Large intestine (tissue), 3 donors: Measurements from ENCODE around the gene RPRD1B. TPM values are rescaled to one million over a fixed set of nuclear protein-coding genes. Genes with fewer than 3 reads are reported as not detected.

ENCODE experiments used
- DNase-seq, 2 donors: peaks; one replicate each; pipeline versions ENCODE4 v3.0.0 to v3.0.0-alpha.2; 2013
- H3K27ac ChIP-seq: one replicate; pipeline ENCODE4 v1.5.1; 2013; ENCODE audit warnings: low read length
- H3K27me3 ChIP-seq: 2 replicates; pipeline ENCODE4 v1.6.1; 2013; ENCODE audit warnings: low read length; ENCODE audit not compliant: control insufficient read depth, insufficient read depth
- H3K36me3 ChIP-seq: 2 replicates; pipeline ENCODE4 v1.6.1; 2013; ENCODE audit warnings: low read length; ENCODE audit not compliant: control insufficient read depth, insufficient read depth
- H3K4me1 ChIP-seq: one replicate; pipeline ENCODE4 v1.6.1; 2013; ENCODE audit warnings: low read length; ENCODE audit not compliant: control insufficient read depth, insufficient read depth
- H3K4me3 ChIP-seq: one replicate; pipeline ENCODE4 v1.5.1; 2013; ENCODE audit warnings: low read length
- H3K9me3 ChIP-seq: one replicate; pipeline ENCODE4 v1.6.1; 2013; ENCODE audit warnings: mild to moderate bottlenecking, low read depth, low read length, moderate library complexity; ENCODE audit not compliant: control insufficient read depth
- WGBS: methylation state at CpG from one replicate; pipeline ENCODE4 v1.1.5; 2013; ENCODE audit warnings: low lambda C conversion rate; ENCODE audit not compliant: insufficient coverage; 5-methylcytosine and 5-hydroxymethylcytosine counted together
- polyA plus RNA-seq: library from polyadenylated mRNA; unstranded; fragments of 120-200 nt; gene quantifications from one replicate; pipeline ENCODE4 v1.2.1, GENCODE V29; 2013

Gene RPRD1B
- polyA plus RNA-seq, 1 donor = 49.0 TPM

GRCh38 chr20:37989601-37990295 is 43.8 kb upstream of the RPRD1B start:
- H3K4me3 ChIP-seq = no peak overlapping the region
- no peaks in the 10 kb centered on the region for H3K27me3 ChIP-seq
- no peak overlapping the region for H3K27ac ChIP-seq
- H3K4me1 ChIP-seq = peaks cover 65% of the 10 kb centered on the region
- peak in 1 of 2 donors; percentile 62 for DNase-seq
- WGBS = 88% methylated on average over 2 of the region's 7 CpGs
- peaks cover 22% of the 10 kb centered on the region for H3K36me3 ChIP-seq
- no peaks in the 10 kb centered on the region for H3K9me3 ChIP-seq

- peak in 1 of 2 donors; percentile 46 for DNase-seq
- peaks cover 31% of the 10 kb centered on the region for H3K36me3 ChIP-seq
- no peaks in the 10 kb centered on the region for H3K27me3 ChIP-seq
- peak overlapping the region; percentile 8 for H3K27ac ChIP-seq
- no peak overlapping the region for H3K4me3 ChIP-seq
- no CpG with 5 or more reads among the region's 10 CpGs for WGBS
- H3K4me1 ChIP-seq = peaks cover 61% of the 10 kb centered on the region
- H3K9me3 ChIP-seq = no peaks in the 10 kb centered on the region
Measured at GRCh38 chr20:37990571-37991151, 42.9 kb upstream of the RPRD1B start.

- Histone ChIP-seq H3K4me1 (peaks cover 57% of the 10 kb centered on the region), H3K4me3 (no peak overlapping the region), H3K36me3 (peaks cover 37% of the 10 kb centered on the region), H3K27me3 (no peaks in the 10 kb centered on the region), H3K27ac (no peak overlapping the region), H3K9me3 (no peaks in the 10 kb centered on the region)
- DNase-seq = no peak
- 77% methylated on average over 2 of the region's 4 CpGs for WGBS
Measured at GRCh38 chr20:37991157-37991866, 42.2 kb upstream of the RPRD1B start.

- Histone ChIP-seq H3K4me1 (peaks cover 51% of the 10 kb centered on the region), H3K27me3 (no peaks in the 10 kb centered on the region), H3K36me3 (peaks cover 42% of the 10 kb centered on the region), H3K9me3 (no peaks in the 10 kb centered on the region), H3K27ac (no peak overlapping the region), H3K4me3 (no peak overlapping the region)
- no peak for DNase-seq
- WGBS = no CpG with 5 or more reads among the region's 4 CpGs
Measured at GRCh38 chr20:37991908-37992307, 41.6 kb upstream of the RPRD1B start.

- Histone ChIP-seq H3K4me1 (peaks cover 41% of the 10 kb centered on the region), H3K27ac (peak overlapping the region; percentile 67), H3K36me3 (peaks cover 48% of the 10 kb centered on the region), H3K27me3 (no peaks in the 10 kb centered on the region), H3K4me3 (no peak overlapping the region), H3K9me3 (no peaks in the 10 kb centered on the region)
- DNase-seq = peak; percentile 54 to 75
- WGBS = no CpG with 5 or more reads among the region's 5 CpGs
Measured at GRCh38 chr20:37992802-37993409, 40.6 kb upstream of the RPRD1B start.

GRCh38 chr20:37994512-37994911 is 39.0 kb upstream of the RPRD1B start:
- Histone ChIP-seq H3K4me3 (no peak overlapping the region), H3K4me1 (peaks cover 34% of the 10 kb centered on the region), H3K36me3 (peaks cover 55% of the 10 kb centered on the region), H3K9me3 (no peaks in the 10 kb centered on the region), H3K27ac (no peak overlapping the region), H3K27me3 (no peaks in the 10 kb centered on the region)
- WGBS = no CpG with 5 or more reads among the region's 4 CpGs
- DNase-seq = peak; percentile 31 to 37

GRCh38 chr20:37995856-37996605 is 37.5 kb upstream of the RPRD1B start:
- no peak overlapping the region for H3K27ac ChIP-seq
- WGBS = no CpG with 5 or more reads among the region's 9 CpGs
- peaks cover 21% of the 10 kb centered on the region for H3K4me1 ChIP-seq
- H3K27me3 ChIP-seq = no peaks in the 10 kb centered on the region
- no peak overlapping the region for H3K4me3 ChIP-seq
- H3K9me3 ChIP-seq = no peaks in the 10 kb centered on the region
- peaks cover 65% of the 10 kb centered on the region for H3K36me3 ChIP-seq
- no peak for DNase-seq

- no peak for DNase-seq
- Histone ChIP-seq H3K9me3 (no peaks in the 10 kb centered on the region), H3K4me3 (no peak overlapping the region), H3K4me1 (peaks cover 8% of the 10 kb centered on the region), H3K27me3 (no peaks in the 10 kb centered on the region), H3K27ac (no peak overlapping the region), H3K36me3 (peaks cover 73% of the 10 kb centered on the region)
- WGBS = 100% methylated on average over 1 of the region's 3 CpGs
Measured at GRCh38 chr20:37997516-37997915, 36.0 kb upstream of the RPRD1B start.

GRCh38 chr20:37999526-38000263 is 33.9 kb upstream of the RPRD1B start:
- no peaks in the 10 kb centered on the region for H3K9me3 ChIP-seq
- WGBS = 89% methylated on average over 11 of the region's 15 CpGs
- DNase-seq = no peak
- H3K4me3 ChIP-seq = no peak overlapping the region
- H3K4me1 ChIP-seq = no peaks in the 10 kb centered on the region
- H3K27ac ChIP-seq = no peak overlapping the region
- H3K36me3 ChIP-seq = peaks cover 84% of the 10 kb centered on the region
- no peaks in the 10 kb centered on the region for H3K27me3 ChIP-seq
